Retinal pigment epithelial cell (primary cell): ENCODE measurements around the gene LIPA.

ENCODE experiments used
- DNase-seq: peaks from one replicate; pipeline ENCODE4 v3.0.0-alpha.2; 2010; ENCODE audit warnings: low read depth
- H3K4me3 ChIP-seq: 2 replicates; pipeline ENCODE4 v1.5.1; 2011; ENCODE audit warnings: mild to moderate bottlenecking, low read length, control low read depth, moderate library complexity
- CTCF ChIP-seq: conservative IDR thresholded peaks from 2 replicates; pipeline ENCODE4 v1.5.1; 2011; ENCODE audit warnings: low read depth, low read length, control low read depth, inconsistent platforms

Gene LIPA

GRCh38 chr10:89167915-89168314, 83.7 kb downstream of the LIPA start:
- no peak overlapping the region for H3K4me3 ChIP-seq
- no peak for TF ChIP-seq CTCF
- no peak for DNase-seq

DNA sequence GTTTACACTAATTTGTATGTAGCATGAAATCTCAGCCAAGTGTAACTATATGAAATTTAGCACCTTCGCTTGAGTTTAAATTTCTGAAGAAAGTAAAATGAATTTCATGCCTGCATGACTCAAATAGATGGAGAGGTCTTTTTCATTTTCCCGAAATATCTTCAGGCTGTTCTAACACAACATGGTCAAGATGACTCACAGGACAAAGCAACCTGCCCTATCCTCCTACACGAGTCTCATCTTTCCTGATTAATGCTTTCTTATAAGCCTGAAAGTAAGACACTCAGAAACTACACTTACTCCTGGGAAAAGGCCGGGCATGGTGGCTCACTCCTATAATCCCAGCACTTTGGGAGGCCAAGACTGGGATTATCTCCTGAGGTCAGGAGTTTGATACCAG, 85.7 kb downstream of the LIPA start:
- H3K4me3 ChIP-seq = no peak overlapping the region
- TF ChIP-seq CTCF = no peak
- DNase-seq = no peak

DNA sequence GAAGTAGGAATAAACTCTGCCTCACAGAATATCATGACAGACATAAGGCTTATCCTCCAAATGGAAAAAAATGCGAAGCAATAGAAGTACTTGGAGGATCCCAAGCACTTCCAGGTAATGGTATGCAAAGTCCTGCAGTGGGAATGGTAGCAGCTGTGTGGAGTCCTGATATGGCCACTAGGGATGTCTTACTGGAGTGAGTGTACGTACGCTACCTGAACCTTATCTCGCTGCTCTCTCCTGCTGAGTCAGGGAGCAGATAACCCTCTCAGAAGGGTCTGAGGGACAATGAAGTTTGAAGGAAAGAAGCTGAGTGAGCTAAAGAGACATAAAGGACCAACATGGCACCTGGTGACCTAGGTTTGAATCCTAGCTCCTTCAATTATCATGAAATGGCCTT, 86.7 kb downstream of the LIPA start:
- no peak for DNase-seq
- H3K4me3 ChIP-seq = no peak overlapping the region
- no peak for TF ChIP-seq CTCF

- no peak overlapping the region for H3K4me3 ChIP-seq
- no peak for DNase-seq
- TF ChIP-seq CTCF = no peak
These were observed 87.5 kb downstream of the LIPA start for GRCh38 chr10:89164080-89164479.
